RWPE1 (cell line): ENCODE measurements around the gene GRM3.

Source experiments
- CTCF ChIA-PET: fragments of 350-600 bp; sonication (Branson Sonifier 250); formaldehyde crosslinking; extraction: SDS; loops from one replicate; lab custom pipeline; 2021; lab: Yijun Ruan, JAX
- POLR2A ChIA-PET: fragments of 400-600 bp; formaldehyde crosslinking; extraction: SDS; loops from one replicate; lab custom pipeline; 2020; ENCODE audit warnings: antibody characterized with exemption; ENCODE audit not compliant: low non-redundant PET; lab: Yijun Ruan, JAX
- DNase-seq: peaks from one replicate; pipeline ENCODE4 v3.0.0; 2012; ENCODE audit warnings: low spot score
- H3K27ac ChIP-seq: fragments of 450-650 bp; 2 replicates; pipeline ENCODE4 v1.5.1; 2017
- TF ChIP-seq, protein P1 (sequence below): fragments of 450-650 bp; conservative IDR thresholded peaks from 2 replicates; pipeline ENCODE4 v1.5.1; 2017; ENCODE audit warnings: low read depth, mild to moderate bottlenecking

GRM3 gene

DNA sequence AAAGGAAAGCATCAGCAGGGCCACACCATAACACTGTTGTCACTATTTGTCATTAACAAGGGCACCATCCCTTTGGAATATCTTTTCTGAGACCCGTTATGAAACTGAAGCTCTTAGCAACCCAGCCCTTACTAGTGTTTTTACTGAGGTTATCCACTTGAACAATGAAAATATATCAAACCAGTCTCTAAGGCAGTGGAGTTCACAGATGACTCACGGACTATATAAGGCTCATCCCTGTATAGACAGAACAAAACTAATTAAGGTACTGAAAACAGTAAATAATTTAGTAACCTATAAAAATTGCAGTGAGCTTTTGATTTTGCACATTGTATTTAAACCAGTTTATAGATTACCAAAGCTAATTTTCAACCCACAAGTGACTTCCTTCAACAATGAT is 219.7 kb downstream of the GRM3 start:
- DNase-seq = no peak
- TF ChIP-seq, protein P1, sequence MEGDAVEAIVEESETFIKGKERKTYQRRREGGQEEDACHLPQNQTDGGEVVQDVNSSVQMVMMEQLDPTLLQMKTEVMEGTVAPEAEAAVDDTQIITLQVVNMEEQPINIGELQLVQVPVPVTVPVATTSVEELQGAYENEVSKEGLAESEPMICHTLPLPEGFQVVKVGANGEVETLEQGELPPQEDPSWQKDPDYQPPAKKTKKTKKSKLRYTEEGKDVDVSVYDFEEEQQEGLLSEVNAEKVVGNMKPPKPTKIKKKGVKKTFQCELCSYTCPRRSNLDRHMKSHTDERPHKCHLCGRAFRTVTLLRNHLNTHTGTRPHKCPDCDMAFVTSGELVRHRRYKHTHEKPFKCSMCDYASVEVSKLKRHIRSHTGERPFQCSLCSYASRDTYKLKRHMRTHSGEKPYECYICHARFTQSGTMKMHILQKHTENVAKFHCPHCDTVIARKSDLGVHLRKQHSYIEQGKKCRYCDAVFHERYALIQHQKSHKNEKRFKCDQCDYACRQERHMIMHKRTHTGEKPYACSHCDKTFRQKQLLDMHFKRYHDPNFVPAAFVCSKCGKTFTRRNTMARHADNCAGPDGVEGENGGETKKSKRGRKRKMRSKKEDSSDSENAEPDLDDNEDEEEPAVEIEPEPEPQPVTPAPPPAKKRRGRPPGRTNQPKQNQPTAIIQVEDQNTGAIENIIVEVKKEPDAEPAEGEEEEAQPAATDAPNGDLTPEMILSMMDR = no peak
- ChIA-PET POLR2A (no interaction called here), CTCF (no interaction called here)
- H3K27ac ChIP-seq = no peak overlapping the region

DNA sequence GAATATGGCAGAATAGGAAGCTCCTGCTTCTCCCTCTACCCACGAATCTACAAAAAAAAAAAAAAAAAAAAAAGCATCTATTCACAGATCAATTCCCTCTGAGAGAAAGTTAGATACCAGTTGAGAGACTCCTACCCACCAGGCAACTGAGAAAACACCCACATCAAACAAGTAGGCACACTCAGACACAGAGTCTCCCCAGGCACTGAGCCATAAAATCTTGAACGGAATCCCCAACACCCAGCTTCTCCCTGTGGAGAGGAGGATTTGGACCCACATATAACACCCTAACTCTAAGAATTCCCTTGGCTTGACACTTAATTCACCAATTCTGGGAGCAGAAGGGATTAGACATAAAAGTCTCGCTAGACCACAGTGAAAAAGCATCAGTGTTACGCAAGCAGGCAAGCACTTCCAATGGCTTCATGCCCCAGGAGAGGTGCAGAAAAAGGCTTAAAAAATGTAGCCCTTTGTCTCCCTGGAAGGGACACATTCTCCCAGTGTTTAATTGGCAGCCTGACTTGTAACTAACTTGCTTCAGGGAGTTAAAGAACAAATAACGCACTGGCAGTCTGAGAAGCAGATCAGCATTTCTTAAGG is 223.6 kb downstream of the GRM3 start:
- POLR2A ChIA-PET = no interaction called here
- H3K27ac ChIP-seq = no peak overlapping the region
- CTCF ChIA-PET = interaction anchor here (0.7 kb wide), 1 partner anchor 278 kb away, joined by 3 read pairs; no protein-coding TSS in a partner anchor
- no peak for DNase-seq
- TF ChIP-seq, protein P1 = no peak

DNA sequence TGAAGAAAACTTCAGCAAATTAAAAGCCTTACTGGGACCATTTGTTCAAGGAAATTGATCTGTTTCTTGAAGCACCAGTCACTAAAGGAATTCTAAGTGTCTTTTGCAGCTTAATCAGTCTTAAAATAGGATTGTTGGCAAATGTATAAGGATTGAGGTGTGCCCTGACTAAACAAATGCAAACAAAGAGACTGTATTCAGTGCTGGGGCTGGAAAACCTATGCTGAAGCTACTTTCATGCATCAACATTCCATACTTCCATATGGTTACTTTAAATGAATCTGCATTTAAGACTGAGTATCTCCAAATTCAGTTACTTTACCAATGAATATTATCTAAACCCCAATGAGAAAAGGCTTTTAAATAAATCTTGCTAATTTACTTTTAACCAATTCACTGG is 232.4 kb downstream of the GRM3 start:
- DNase-seq = no peak
- CTCF ChIA-PET = interaction anchor here (0.6 to 0.7 kb wide), 2 partner anchors 15 to 644 kb away, joined by 3 read pairs; no protein-coding TSS in a partner anchor
- POLR2A ChIA-PET = no interaction called here

DNA sequence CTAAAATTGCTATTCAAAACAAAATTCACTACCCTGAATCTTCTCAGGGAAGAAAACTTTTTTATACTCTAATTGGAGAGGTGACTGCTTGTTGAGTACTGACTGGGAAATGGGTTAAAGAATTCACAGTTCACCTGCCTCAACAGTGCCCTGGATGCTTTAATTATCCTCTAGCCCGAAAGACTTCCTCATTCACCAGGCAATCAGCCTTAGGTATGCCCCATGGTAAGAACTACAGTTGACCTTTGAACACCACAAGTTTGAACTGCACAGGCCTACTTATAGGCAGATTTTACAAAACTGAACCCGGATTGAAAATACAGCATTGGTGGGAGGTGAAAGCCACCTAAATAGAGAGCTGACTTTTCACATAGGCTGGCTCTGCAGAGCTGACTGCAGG is 240.4 kb downstream of the GRM3 start:
- ChIA-PET CTCF (no interaction called here), POLR2A (no interaction called here)
- TF ChIP-seq, protein P1 = no peak
- H3K27ac ChIP-seq = no peak overlapping the region
- DNase-seq = no peak

More for the DNA sequence above, 232.4 kb downstream of the GRM3 start:
- no peak overlapping the region for H3K27ac ChIP-seq
- TF ChIP-seq, protein P1 = no peak

DNA sequence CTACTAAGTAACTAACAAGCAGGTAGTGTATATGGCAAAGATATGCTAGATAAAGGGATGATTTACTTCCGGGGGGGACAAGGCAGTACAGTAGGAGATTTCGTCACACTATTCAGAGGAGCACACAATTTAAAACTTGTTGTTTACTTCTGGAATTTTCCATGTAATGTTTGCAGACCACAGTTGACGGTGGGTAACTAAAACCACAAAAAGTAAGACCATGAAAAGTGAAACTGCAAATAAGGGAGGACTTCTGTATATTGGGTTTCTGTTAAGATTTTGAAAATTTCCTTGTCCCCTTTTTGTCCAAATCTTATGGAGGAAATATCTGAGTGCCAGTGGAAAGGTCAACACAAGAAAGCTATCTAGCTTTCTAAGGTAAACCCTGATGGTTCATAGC is 245.8 kb downstream of the GRM3 start:
- H3K27ac ChIP-seq = no peak overlapping the region
- no peak for DNase-seq
- ChIA-PET CTCF (no interaction called here), POLR2A (no interaction called here)
- TF ChIP-seq, protein P1 = no peak

DNA sequence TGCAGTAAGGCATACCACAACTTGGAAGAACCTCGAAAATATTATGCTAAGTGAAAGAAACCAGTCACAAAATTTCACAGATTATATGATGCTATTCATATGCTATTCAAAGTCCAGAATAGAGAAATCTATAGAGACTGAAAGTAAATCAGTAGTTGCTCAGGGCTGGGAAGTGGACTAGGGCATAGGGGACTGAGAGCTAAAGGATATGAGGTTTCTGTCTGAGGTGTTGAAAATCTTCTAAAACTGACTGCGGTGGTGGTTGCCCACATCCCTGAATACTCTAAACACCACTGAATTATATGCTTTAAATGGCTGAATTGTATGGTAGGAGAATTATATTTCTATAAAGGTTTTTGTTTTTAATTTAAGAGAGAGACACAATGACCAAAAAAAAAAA is 254.5 kb downstream of the GRM3 start:
- no peak for DNase-seq
- CTCF ChIA-PET = no interaction called here
- H3K27ac ChIP-seq = no peak overlapping the region
- POLR2A ChIA-PET = no interaction called here
- TF ChIP-seq, protein P1 = no peak

DNA sequence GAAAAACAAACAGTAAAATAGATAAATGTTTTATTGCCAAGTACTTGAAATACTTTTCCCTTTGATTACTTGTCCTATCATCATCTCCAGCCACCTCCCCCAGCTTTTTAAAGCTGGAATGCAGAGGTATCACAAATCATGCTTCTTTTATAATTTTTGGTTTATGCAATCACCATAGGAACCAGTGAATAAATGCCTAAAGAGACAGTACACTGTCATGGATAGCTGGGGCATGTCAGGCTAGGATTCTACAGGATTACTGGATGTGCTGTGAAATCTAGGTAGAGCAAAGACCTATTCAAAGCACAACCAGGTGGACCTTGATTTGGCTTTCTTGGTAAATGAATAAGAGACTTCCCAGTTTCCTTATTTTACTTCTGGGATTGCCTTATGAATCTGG is 257.2 kb downstream of the GRM3 start:
- POLR2A ChIA-PET = no interaction called here
- CTCF ChIA-PET = no interaction called here
- no peak overlapping the region for H3K27ac ChIP-seq
- no peak for DNase-seq
- TF ChIP-seq, protein P1 = no peak
